K562 (cell line): ENCODE results near the gene MXRA7. TPM values are rescaled to one million over a fixed set of nuclear protein-coding genes. Genes with fewer than 3 reads are reported as not detected.

Experiments used
- ARHGAP35 ChIP-seq: fragments of 450-650 bp; IDR thresholded peaks from 2 replicates; pipeline ENCODE4 v1.6.1; 2018; ENCODE audit not compliant: partially characterized antibody
- BRD9 ChIP-seq: fragments of 450-650 bp; IDR thresholded peaks from 2 replicates; pipeline ENCODE4 v1.6.1; 2018; ENCODE audit warnings: low read depth; ENCODE audit not compliant: partially characterized antibody
- CBX8 ChIP-seq: fragments of 200-600 bp; sonication (generic); IDR thresholded peaks from 2 replicates; pipeline ENCODE4 v1.6.1; 2012; ENCODE audit warnings: borderline replicate concordance, mixed run types, low read depth, mild to moderate bottlenecking, moderate library complexity, mixed read lengths, low read length, control low read depth, inconsistent platforms; ENCODE audit not compliant: poor library complexity, severe bottlenecking; ENCODE audit errors: extremely low read depth
- CREB3L1 ChIP-seq: fragments of 450-650 bp; IDR thresholded peaks from 2 replicates; pipeline ENCODE4 v1.6.1; 2014; ENCODE audit warnings: low read depth, mild to moderate bottlenecking, moderate library complexity, borderline replicate concordance
- E2F4 ChIP-seq: sonication (generic); formaldehyde crosslinking; IDR thresholded peaks from 2 replicates; pipeline ENCODE4 v1.8.0; 2022; ENCODE audit warnings: mild to moderate bottlenecking, low read depth, missing genetic modification reagents
- ETS1 ChIP-seq: conservative IDR thresholded peaks from 2 replicates; pipeline ENCODE4 v1.6.1; 2011; ENCODE audit warnings: low read depth, mild to moderate bottlenecking, low read length; ENCODE audit not compliant: control insufficient read depth
- HMGN3 ChIP-seq: IDR thresholded peaks from 2 replicates; pipeline ENCODE4 v1.6.1; 2011; ENCODE audit warnings: borderline replicate concordance, low read depth, mild to moderate bottlenecking, mixed read lengths, low read length; ENCODE audit not compliant: insufficient read length; ENCODE audit errors: extremely low read depth
- JUND ChIP-seq, 2 experiments: IDR thresholded peaks; 2 replicates in 1 of 2; 3 replicates in 1 of 2; pipeline ENCODE4 v1.6.1; 2011; ENCODE audit warnings: borderline replicate concordance in 2 of 2, low read depth in 2 of 2, low read length in 2 of 2, improper control_type of control experiment in 1 of 2, missing biosample characterization in 1 of 2, missing genetic modification characterization in 1 of 2, missing genetic modification reagents in 1 of 2
- MCM5 ChIP-seq: fragments of 450-650 bp; IDR thresholded peaks from 2 replicates; pipeline ENCODE4 v1.6.1; 2016; ENCODE audit warnings: low read depth
- MEIS2 ChIP-seq: fragments of 450-650 bp; IDR thresholded peaks from 2 replicates; pipeline ENCODE4 v1.6.1; 2014; ENCODE audit warnings: mild to moderate bottlenecking; ENCODE audit not compliant: partially characterized antibody
- NCOA6 ChIP-seq: fragments of 450-650 bp; IDR thresholded peaks from 2 replicates; pipeline ENCODE4 v1.6.1; 2017; ENCODE audit warnings: mild to moderate bottlenecking
- NR0B1 ChIP-seq: fragments of 450-650 bp; IDR thresholded peaks from one replicate; pipeline ENCODE4 v1.6.1; 2018; ENCODE audit warnings: mild to moderate bottlenecking, moderate library complexity; ENCODE audit not compliant: partially characterized antibody
- NUFIP1 ChIP-seq: fragments of 450-650 bp; IDR thresholded peaks from 2 replicates; pipeline ENCODE4 v1.6.1; 2018; ENCODE audit not compliant: partially characterized antibody
- PTBP1 ChIP-seq: fragments of 200-400 bp; formaldehyde crosslinking; IDR thresholded peaks from 2 replicates; pipeline ENCODE4 v1.6.1; 2017; ENCODE audit warnings: low read depth, low read length
- SOX6 ChIP-seq: fragments of 450-650 bp; IDR thresholded peaks from 2 replicates; pipeline ENCODE4 v1.6.1; 2014; ENCODE audit warnings: mild to moderate bottlenecking
- TBL1XR1 ChIP-seq, 2 experiments: IDR thresholded peaks; 2 replicates each; pipeline ENCODE4 v1.6.1; 2012; ENCODE audit warnings: improper control_type of control experiment in 2 of 2, low read length in 2 of 2, mild to moderate bottlenecking in 1 of 2
- ZNF197 ChIP-seq: fragments of 200-800 bp; sonication (Bioruptor generic); IDR thresholded peaks from 2 replicates; pipeline ENCODE4 v1.6.1; 2016; ENCODE audit warnings: low read depth, missing genetic modification characterization, missing compliant biosample characterization
- ZNF24 ChIP-seq: fragments of 450-650 bp; IDR thresholded peaks from 2 replicates; pipeline ENCODE4 v1.6.1; 2016
- ZNF584 ChIP-seq: fragments of 200-800 bp; sonication (Bioruptor generic); IDR thresholded peaks from 2 replicates; pipeline ENCODE4 v1.6.1; 2016; ENCODE audit warnings: low read depth, mild to moderate bottlenecking, missing genetic modification characterization, missing compliant biosample characterization
- ZNF695 ChIP-seq: fragments of 450-650 bp; formaldehyde crosslinking; IDR thresholded peaks from 2 replicates; pipeline ENCODE4 v1.4.0; 2020; ENCODE audit warnings: mild to moderate bottlenecking, moderate library complexity
- polyA plus RNA-seq, 8 experiments: library from polyadenylated mRNA; depleted of rRNA in 4 of 8; stranded (reverse) in 5 of 8; unstranded in 3 of 8; fragments of >200 nt; fragmentation: Nextera tagmentation in 2 of 8; fragmentation: Illumina TruSeq in 1 of 8; extraction: Ambion mirVana in 2 of 8; extraction: Trizol in 1 of 8; gene quantifications; 2 replicates each; pipeline versions ENCODE4 v1.2.1 to v1.2.3, GENCODE V29; 2011 to 2014; ENCODE audit warnings: inconsistent platforms in 1 of 8, missing spikeins in 1 of 8
- total RNA-seq, 7 experiments: library from RNA; depleted of rRNA in 6 of 7; stranded (reverse); fragments of >200 nt in 6 of 7; fragmentation: Illumina TruSeq in 2 of 7; extraction: Trizol in 2 of 7; gene quantifications; 2 replicates each; pipeline versions ENCODE4 v1.2.1 to v1.2.3, GENCODE V29; 2011 to 2021; ENCODE audit warnings: low replicate concordance in 1 of 7

Gene MXRA7
- total and polyA plus RNA-seq, 9 of the 15 experiments (the other 6 are each of a cell fraction or from before 2014, with no cell fraction given), result 2.6 to 38.4 (median 14.3) TPM

- no peak for TF ChIP-seq CBX8
- TF ChIP-seq HMGN3, result no peak
- TF ChIP-seq PTBP1, result no peak
- no peak for TF ChIP-seq NUFIP1
- peak in 1 of 2 experiments; percentile 38; a peak in 1 of 4 replicates for TF ChIP-seq TBL1XR1 (IDR thresholded peaks at IDR 0.05; ENCODE audit: low read length in 2 of 2)
- no peak for TF ChIP-seq ZNF24
- 0 out of 2 replicates have a peak, but pooled peaks have one; percentile 12 for TF ChIP-seq JUND (IDR thresholded peaks at IDR 0.05; ENCODE audit: borderline replicate concordance, low read depth, low read length)
- TF ChIP-seq JUND (tag; IDR thresholded peaks at IDR 0.05; ENCODE audit: borderline replicate concordance, low read depth, low read length), result no peak; the same call in 2 of the 3 replicates
- no peak for TF ChIP-seq E2F4 (CRISPR knock-in tag)
- TF ChIP-seq ARHGAP35, result no peak
- TF ChIP-seq NCOA6, result no peak
- TF ChIP-seq ZNF197 (CRISPR knock-in tag), result no peak
- no peak for TF ChIP-seq ZNF584 (CRISPR knock-in tag)
- no peak for TF ChIP-seq MCM5
- TF ChIP-seq BRD9, result no peak
- no peak for TF ChIP-seq ZNF695
- TF ChIP-seq CREB3L1, result no peak
- TF ChIP-seq ETS1, result no peak
- TF ChIP-seq SOX6, result peak; percentile 53
- TF ChIP-seq MEIS2, result peak; percentile 70
- TF ChIP-seq NR0B1, result no peak
Measured at GRCh38 chr17:76654408-76654807, 56.4 kb downstream of the MXRA7 start (continued).
